Suppressor macrophage (primary cell): Measurements from ENCODE around the gene ELFN1.
A peak's percentile ranks its signal among the peaks of the same experiment; 100 is the strongest.

Source experiments
- DNase-seq, 4 experiments: peaks; one replicate each; pipeline ENCODE4 v3.0.0-alpha.2; 2020 to 2022

The ELFN1 gene

DNA sequence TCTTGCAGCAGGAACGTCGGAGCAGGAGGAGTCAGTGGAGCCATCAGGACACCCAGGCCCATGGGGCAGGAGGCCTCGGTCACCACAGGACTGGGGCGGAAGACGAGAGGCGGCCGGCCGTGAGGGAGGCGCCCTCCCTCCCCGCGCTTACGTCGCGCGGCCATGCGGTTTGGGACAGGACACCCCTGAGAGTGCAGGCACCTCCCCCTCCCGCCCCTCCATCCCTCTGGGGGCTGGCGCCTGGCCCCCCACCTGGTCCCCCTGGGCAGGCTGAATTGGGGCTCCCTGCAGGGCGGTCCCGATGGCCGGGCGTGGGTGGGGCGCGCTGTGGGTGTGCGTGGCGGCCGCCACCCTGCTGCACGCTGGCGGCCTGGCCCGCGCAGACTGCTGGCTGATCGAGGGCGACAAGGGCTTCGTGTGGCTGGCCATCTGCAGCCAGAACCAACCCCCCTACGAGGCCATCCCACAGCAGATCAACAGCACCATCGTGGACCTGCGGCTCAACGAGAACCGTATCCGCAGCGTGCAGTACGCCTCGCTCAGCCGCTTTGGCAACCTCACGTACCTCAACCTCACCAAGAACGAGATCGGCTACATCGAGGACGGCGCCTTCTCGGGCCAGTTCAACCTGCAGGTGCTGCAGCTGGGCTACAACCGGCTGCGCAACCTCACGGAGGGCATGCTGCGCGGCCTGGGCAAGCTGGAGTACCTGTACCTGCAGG lies 74.4 kb downstream of the ELFN1 start:
- no peak for DNase-seq

DNA sequence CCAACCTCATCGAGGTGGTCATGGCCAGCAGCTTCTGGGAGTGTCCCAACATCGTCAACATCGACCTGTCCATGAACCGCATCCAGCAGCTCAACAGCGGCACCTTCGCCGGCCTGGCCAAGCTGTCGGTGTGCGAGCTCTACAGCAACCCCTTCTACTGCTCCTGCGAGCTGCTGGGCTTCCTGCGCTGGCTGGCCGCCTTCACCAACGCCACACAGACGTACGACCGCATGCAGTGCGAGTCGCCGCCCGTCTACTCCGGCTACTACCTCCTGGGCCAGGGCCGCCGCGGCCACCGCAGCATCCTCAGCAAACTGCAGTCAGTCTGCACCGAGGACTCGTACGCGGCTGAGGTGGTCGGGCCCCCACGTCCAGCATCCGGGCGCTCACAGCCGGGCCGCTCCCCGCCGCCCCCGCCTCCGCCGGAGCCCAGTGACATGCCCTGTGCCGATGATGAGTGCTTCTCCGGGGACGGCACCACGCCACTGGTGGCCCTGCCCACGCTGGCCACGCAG lies 75.0 kb downstream of the ELFN1 start:
- no peak for DNase-seq

- no peak for DNase-seq
Measured at GRCh38 chr7:1745576-1746490, 75.8 kb downstream of the ELFN1 start.

DNA sequence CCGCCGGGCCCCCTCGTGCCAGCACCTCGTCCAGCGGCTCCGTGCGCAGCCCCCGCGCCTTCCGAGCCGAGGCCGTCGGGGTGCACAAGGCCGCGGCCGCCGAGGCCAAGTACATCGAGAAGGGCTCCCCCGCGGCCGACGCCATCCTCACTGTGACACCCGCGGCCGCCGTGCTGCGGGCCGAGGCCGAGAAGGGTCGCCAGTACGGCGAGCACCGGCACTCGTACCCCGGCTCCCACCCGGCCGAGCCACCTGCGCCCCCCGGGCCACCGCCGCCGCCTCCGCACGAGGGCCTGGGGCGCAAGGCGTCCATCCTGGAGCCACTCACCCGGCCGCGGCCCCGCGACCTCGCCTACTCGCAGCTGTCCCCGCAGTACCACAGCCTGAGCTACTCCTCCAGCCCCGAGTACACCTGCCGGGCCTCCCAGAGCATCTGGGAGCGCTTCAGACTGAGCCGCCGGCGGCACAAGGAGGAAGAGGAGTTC lies 76.5 kb downstream of the ELFN1 start:
- DNase-seq, result no peak

- no peak for DNase-seq
Measured at GRCh38 chr7:1747004-1747801, 77.1 kb downstream of the ELFN1 start.

GRCh38 chr7:1748076-1748838 lies 78.2 kb downstream of the ELFN1 start:
- DNase-seq, result no peak

DNA sequence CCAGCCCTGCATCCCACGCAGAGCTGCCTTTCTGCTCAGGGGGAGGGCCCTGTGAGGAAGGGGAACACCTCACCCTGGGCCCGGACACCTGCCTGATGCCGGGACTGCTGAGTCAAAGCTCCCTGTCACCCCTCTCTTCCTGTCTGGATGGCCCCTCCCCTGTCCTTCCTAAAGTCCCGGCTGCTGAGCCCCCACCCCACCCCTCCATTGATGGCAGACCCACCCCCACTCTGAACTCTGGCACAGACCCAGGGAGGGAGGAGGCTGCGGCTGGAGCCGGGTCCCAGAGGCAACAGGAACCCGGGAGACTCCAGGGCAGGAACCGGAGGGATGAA lies 78.7 kb downstream of the ELFN1 start:
- DNase-seq, result no peak

DNA sequence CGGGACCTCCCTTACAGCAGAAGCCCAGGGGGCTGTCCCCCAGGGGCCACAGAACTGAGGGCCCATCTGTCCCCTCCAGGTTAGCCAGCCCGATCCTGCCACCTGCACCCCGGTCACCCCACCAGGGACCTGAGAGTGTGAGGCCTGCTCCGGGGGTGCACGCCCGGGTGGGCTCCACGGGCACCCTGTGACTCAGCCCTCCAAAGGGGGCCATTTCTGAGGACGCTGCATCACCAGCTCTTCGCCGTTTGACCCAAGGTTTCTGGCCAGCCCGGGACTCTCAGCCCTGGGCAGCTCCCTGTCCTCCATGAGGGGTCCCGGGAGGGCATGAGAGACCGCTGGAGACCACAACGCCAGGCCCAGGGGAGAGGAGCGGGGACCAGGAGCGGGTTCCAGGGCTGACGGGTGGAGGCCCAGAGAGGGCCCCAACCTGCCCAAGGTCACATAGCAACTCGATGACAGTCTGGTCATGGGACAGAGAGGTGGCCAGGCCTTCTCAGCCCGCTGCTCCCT lies 79.3 kb downstream of the ELFN1 start:
- DNase-seq, result no peak

- no peak for DNase-seq
Measured at GRCh38 chr7:1749864-1750466, 79.9 kb downstream of the ELFN1 start.

GRCh38 chr7:1750541-1751021 lies 80.5 kb downstream of the ELFN1 start:
- DNase-seq, result no peak

DNA sequence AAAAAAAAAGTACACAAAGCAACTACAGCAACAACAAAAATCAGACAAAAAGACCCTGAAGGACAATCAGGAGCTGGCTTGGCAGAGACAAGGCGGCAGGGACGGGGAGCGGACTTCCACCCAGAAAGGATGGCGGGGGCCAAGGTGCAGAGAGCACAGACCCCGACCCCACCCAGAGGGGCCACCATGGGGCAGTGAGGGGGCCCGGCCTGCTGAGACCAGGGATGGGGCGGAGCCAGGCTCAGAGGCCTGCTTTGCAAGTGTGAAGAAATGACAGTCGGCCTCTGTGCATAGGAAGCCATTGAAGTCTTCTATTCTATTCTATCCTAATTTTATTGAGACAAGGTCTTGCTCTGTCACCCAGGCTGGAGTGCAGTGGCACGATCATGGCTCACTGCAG lies 82.0 kb downstream of the ELFN1 start:
- DNase-seq, result no peak

- DNase-seq, result no peak
Measured at GRCh38 chr7:1752771-1753563, 82.9 kb downstream of the ELFN1 start.

DNA sequence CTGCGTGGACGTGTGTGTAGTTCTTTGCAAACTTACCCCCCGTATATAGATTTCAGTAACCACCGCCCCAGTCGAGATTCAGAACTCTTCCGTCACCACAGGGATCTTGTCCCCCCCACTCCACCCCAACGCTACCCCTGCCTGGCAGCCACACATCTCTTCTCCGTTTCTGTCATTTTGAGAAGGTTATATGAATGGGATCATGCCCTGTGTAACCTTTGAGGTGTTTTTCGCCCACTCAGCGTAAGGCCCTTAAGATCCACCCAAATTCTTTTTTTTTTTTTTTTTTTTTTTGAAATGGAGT lies 83.4 kb downstream of the ELFN1 start:
- DNase-seq, result no peak

DNA sequence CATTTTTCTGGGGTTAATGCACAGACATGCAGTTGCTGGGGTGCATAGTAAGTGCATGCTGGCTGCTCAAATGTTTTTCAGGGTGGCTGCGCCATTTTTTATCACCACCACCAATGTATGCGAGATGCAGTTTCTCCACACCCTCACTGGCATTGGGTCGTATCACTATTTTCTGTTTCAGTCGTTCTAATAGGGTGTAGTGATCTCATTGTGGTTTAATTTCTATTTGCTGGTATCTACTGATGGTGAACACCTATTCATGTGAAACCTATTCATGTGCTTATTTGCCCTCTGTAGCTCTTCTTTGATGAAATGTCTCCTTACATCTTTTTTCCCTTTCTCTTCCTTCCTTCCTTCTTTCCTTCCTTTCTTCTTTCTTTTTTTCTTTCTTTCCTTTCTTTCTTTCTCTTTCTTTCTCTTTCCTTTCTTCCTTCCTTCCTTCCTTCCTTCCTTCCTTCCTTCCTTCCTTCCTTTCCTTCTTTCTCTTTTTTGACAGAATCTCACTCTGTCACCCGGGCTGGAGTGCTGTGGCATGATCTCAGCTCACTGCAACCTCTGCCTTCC lies 84.3 kb downstream of the ELFN1 start:
- no peak for DNase-seq

DNA sequence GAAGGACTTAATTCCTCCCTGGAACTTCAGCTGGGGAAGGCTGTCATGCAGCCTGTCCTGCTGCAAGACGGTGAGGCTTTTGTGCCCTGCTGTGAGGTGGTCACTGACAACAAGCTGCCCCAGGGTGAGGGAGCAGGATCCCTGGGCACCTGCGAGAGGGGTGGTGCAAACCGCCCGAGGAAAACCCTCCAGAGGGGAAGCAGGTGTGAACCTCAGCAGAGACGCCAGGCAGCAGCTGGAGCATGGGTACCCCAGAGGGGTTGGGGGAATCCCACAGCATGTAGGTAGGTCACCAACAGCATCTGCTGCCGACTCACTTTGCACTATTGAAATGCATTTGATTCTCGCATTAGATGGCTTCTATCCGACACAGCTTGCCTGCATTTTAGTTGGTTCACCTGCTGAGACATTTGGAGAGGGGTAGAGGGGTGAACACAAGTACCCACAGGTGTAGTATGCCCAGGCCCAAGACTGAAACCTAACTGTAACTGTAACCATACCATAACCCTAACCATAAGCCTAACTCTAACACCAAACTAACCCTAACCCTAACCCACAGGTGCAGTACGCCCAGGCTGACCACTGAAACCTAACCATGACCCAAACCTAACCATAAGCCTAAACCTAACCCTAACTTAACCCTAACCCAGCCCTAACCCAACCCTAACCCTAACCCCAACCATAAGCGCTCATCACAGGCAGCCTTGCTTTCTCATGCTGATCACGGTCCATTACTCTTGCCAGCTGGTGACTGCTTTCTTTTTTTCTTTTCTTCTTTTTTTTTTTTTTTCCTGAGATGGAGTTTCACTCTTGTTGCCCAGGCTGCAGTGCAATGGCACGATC lies 85.9 kb downstream of the ELFN1 start:
- DNase-seq, result no peak

- no peak for DNase-seq
Measured at GRCh38 chr7:1757601-1758000, 87.5 kb downstream of the ELFN1 start.

DNA sequence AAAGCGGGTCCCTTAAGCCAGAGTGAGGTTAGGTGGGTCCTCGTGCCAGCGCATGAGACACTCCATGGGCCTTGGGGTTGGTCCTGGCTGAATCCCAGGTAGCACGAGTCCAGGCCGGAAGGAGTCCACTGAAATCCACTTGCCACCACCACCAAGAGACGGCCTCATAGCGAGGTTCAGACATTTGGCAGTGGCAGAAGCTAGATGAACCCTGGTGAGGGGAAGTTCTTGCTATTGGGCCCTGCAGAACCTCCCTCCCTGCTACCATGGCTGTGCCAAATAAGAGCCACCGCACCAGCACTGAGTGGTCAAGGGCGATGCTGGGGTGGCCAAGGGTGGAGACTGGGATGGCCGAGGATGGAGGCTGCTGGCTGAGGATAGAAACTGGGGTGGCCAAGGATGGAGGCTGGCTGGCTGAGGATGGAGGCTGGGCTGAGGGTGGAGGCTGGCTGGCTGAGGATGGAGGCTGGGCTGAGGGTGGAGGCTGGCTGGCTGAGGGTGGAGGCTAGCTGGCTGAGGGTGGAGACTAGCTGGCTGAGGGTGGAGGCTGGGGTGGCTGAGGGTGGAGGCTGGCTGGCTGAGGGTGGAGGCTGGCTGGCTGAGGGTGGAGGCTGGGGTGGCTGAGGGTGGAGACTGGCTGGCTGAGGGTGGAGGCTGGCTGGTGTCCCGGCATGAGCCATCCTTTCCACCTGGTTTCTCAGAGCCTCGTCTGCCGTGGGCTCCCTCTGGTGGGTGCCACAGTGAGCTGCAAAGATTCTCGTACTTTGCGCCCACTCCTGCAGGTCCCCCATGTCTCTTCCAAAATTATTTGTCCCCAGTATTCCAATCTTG lies 88.2 kb downstream of the ELFN1 start:
- DNase-seq, result peak; percentile 8 to 45 (median 27)

- no peak for DNase-seq
Measured at GRCh38 chr7:1758859-1759521, 88.9 kb downstream of the ELFN1 start.
